HepG2 (cell line): ENCODE data around the gene GPR37. TPM values are rescaled to one million over a fixed set of nuclear protein-coding genes. Genes with fewer than 3 reads are reported as not detected.

Source experiments
- ATAC-seq: fragments of 200-7000 bp; cut with Tn5 transposase; 3 replicates; pipeline ENCODE4 v1.9.1; 2020; ENCODE audit warnings: mild to moderate bottlenecking, moderate library complexity
- BruUV-seq: library from RNA; stranded (reverse); fragments of 400-500 nt; replicated peaks from 2 replicates; lab custom pipeline; 2021; lab: Mats Ljungman, UMichigan
- CTCF ChIA-PET: fragments of 300-600 bp; formaldehyde crosslinking; extraction: SDS; loops from one replicate; lab custom pipeline; 2021; ENCODE audit warnings: low total read pairs, inconsistent platforms, low intra/inter-chr PET ratio; lab: Yijun Ruan, JAX
- POLR2A ChIA-PET: fragments of 350-600 bp; sonication (Branson Sonifier 250); formaldehyde crosslinking; loops from one replicate; lab custom pipeline; 2020; ENCODE audit warnings: antibody characterized with exemption, inconsistent platforms; lab: Yijun Ruan, JAX
- DNase-seq: peaks from one replicate; pipeline ENCODE4 v3.0.0-alpha.2; 2015; ENCODE audit warnings: low spot score
- FAIRE-seq: peaks from 3 replicates; lab custom pipeline; 2011; peaks lifted over from hg19 to GRCh38; lab: Jason Lieb, UNC
- H2AFZ ChIP-seq: one replicate; pipeline ENCODE4 v1.6.1; 2011; ENCODE audit warnings: low read length, inconsistent platforms
- H3K27ac ChIP-seq: fragments of 300-600 bp; 3 replicates; pipeline ENCODE4 v1.8.0; 2011; ENCODE audit warnings: mixed run types, mild to moderate bottlenecking, mixed read lengths, low read length, inconsistent platforms; ENCODE audit not compliant: insufficient read depth; ENCODE audit errors: extremely low read length
- H3K27me3 ChIP-seq, 2 experiments: fragments of 200-600 bp in 1 of 2; 2 replicates in 1 of 2; 3 replicates in 1 of 2; pipeline versions ENCODE4 v1.6.0 to v1.8.0; 2011; ENCODE audit warnings: low read length in 2 of 2, mild to moderate bottlenecking in 2 of 2, moderate library complexity in 2 of 2, inconsistent platforms in 1 of 2; ENCODE audit not compliant: insufficient read depth in 2 of 2, control insufficient read depth in 1 of 2
- H3K36me3 ChIP-seq, 2 experiments: fragments of 200-600 bp in 1 of 2; replicated peaks in 1 of 2; 2 replicates in 1 of 2; 3 replicates in 1 of 2; pipeline versions ENCODE4 v1.5.1 to v1.8.0; 2011; ENCODE audit warnings: low read length in 2 of 2, inconsistent platforms in 1 of 2; ENCODE audit not compliant: insufficient read depth in 2 of 2, control insufficient read depth in 1 of 2
- H3K4me1 ChIP-seq: 2 replicates; pipeline ENCODE4 v1.5.1; 2012; ENCODE audit warnings: low read length, inconsistent platforms; ENCODE audit not compliant: insufficient read depth
- H3K4me2 ChIP-seq: 2 replicates; pipeline ENCODE4 v1.6.0; 2011; ENCODE audit warnings: low read depth, low read length, inconsistent platforms
- H3K4me3 ChIP-seq, 3 experiments: fragments of 200-600 bp in 1 of 3; sonication (generic), shearing (Covaris generic) in 1 of 3; replicated peaks in 1 of 3; 2 replicates each; pipeline ENCODE4 v1.5.1; 2011 to 2016; ENCODE audit warnings: low read length in 3 of 3, inconsistent platforms in 2 of 3, low read depth in 2 of 3, mild to moderate bottlenecking in 2 of 3, control low read depth in 1 of 3, mixed read lengths in 1 of 3; ENCODE audit not compliant: insufficient read depth in 1 of 3
- H3K79me2 ChIP-seq: one replicate; pipeline ENCODE4 v1.6.1; 2011; ENCODE audit warnings: low read length, inconsistent platforms; ENCODE audit not compliant: insufficient read depth
- H3K9ac ChIP-seq: 2 replicates; pipeline ENCODE4 v1.6.0; 2011; ENCODE audit warnings: mild to moderate bottlenecking, low read depth, low read length, inconsistent platforms; ENCODE audit not compliant: insufficient read depth
- H3K9me3 ChIP-seq: 2 replicates; pipeline ENCODE4 v1.5.1; 2012; ENCODE audit warnings: mild to moderate bottlenecking, low read length
- H4K20me1 ChIP-seq: 2 replicates; pipeline ENCODE4 v1.6.0; 2011; ENCODE audit warnings: inconsistent platforms, mild to moderate bottlenecking, low read length, moderate library complexity; ENCODE audit not compliant: insufficient read depth
- ADNP ChIP-seq: sonication (generic); formaldehyde crosslinking; IDR thresholded peaks from 2 replicates; pipeline ENCODE4 v1.4.0; 2020; ENCODE audit warnings: missing genetic modification reagents
- CAMTA2 ChIP-seq: sonication (generic); formaldehyde crosslinking; IDR thresholded peaks from 2 replicates; pipeline ENCODE4 v1.4.0; 2020; ENCODE audit warnings: mild to moderate bottlenecking, missing genetic modification reagents, borderline replicate concordance
- ERF ChIP-seq: IDR thresholded peaks from 2 replicates; pipeline ENCODE4 v1.6.1; 2018; ENCODE audit warnings: missing biosample characterization, missing genetic modification reagents
- HIVEP1 ChIP-seq: sonication (generic); formaldehyde crosslinking; IDR thresholded peaks from 2 replicates; pipeline ENCODE4 v1.4.0; 2020; ENCODE audit warnings: mild to moderate bottlenecking, missing genetic modification reagents
- MAFG ChIP-seq: sonication (generic); formaldehyde crosslinking; IDR thresholded peaks from 2 replicates; pipeline ENCODE4 v1.5.1; 2020; ENCODE audit warnings: mild to moderate bottlenecking, missing genetic modification reagents
- MBNL3 ChIP-seq: fragments of 250-450 bp; sonication (Bioruptor Pico); conservative IDR thresholded peaks from 2 replicates; pipeline ENCODE4 v1.8.0; 2022; ENCODE audit warnings: mild to moderate bottlenecking, inconsistent platforms
- NFE2L1 ChIP-seq: sonication (generic); formaldehyde crosslinking; IDR thresholded peaks from 2 replicates; pipeline ENCODE4 v1.4.0; 2020; ENCODE audit warnings: missing genetic modification reagents, mild to moderate bottlenecking, borderline replicate concordance
- SRF ChIP-seq: IDR thresholded peaks from 2 replicates; pipeline ENCODE4 v1.6.1; 2011; ENCODE audit warnings: mild to moderate bottlenecking, low read depth, low read length, moderate library complexity
- ZFX ChIP-seq: sonication (generic); formaldehyde crosslinking; IDR thresholded peaks from 2 replicates; pipeline ENCODE4 v1.4.0; 2020; ENCODE audit warnings: mild to moderate bottlenecking, low read depth, missing genetic modification reagents, moderate library complexity
- ZNF326 ChIP-seq: sonication (generic); formaldehyde crosslinking; IDR thresholded peaks from 2 replicates; pipeline ENCODE4 v1.4.0; 2020; ENCODE audit warnings: missing genetic modification reagents, borderline replicate concordance
- ZNF619 ChIP-seq: sonication (generic); formaldehyde crosslinking; IDR thresholded peaks from 2 replicates; pipeline ENCODE4 v1.4.0; 2020; ENCODE audit warnings: mild to moderate bottlenecking, missing genetic modification reagents
- ZNF891 ChIP-seq: sonication (generic); formaldehyde crosslinking; IDR thresholded peaks from 2 replicates; pipeline ENCODE4 v1.5.0; 2020; ENCODE audit warnings: mild to moderate bottlenecking, missing genetic modification reagents
- WGBS: methylation state at CpG from one replicate; pipeline ENCODE4 v1.1.6; 2017; ENCODE audit warnings: low lambda C conversion rate; 5-methylcytosine and 5-hydroxymethylcytosine counted together
- in situ Hi-C: cut with HindIII; loops from 2 replicates; pipeline ENCODE4 v1.10.0; 2017; ENCODE audit warnings: low pct_unique_long_range_greater_than_20kb; ENCODE audit not compliant: extremely low pct_ligation_motif_present
- intact Hi-C: fragments of 100-400 bp; cut with micrococcal nuclease; formaldehyde crosslinking; loops from one replicate; pipeline ENCODE4 v1.10.0; 2022; ENCODE audit not compliant: unreplicated experiment
- polyA plus RNA-seq, 8 experiments: library from polyadenylated mRNA; depleted of rRNA in 3 of 8; stranded (reverse) in 7 of 8; unstranded in 1 of 8; fragments of >200 nt; fragmentation: Illumina TruSeq in 4 of 8; extraction: Trizol in 4 of 8; gene quantifications; 2 replicates each; pipeline versions ENCODE4 v1.2.1 to v1.2.3, GENCODE V29; 2011 to 2016; ENCODE audit warnings: low read depth in 4 of 8, missing spikeins in 1 of 8, mixed read lengths in 1 of 8; ENCODE audit not compliant: insufficient read depth in 1 of 8
- total RNA-seq, 5 experiments: library from RNA; depleted of rRNA; stranded (reverse); fragments of >200 nt; fragmentation: Illumina TruSeq; extraction: Trizol; gene quantifications; 2 replicates each; pipeline ENCODE4 v1.2.3, GENCODE V29; 2016; ENCODE audit warnings: low read depth in 1 of 5
- TF ChIP-seq, protein P1 (sequence below): sonication (generic); formaldehyde crosslinking; IDR thresholded peaks from 2 replicates; pipeline ENCODE4 v1.8.1; 2023; ENCODE audit warnings: missing genetic modification reagents, inconsistent platforms, borderline replicate concordance
- TF ChIP-seq, protein P2 (sequence below): sonication (generic); formaldehyde crosslinking; IDR thresholded peaks from 2 replicates; pipeline ENCODE4 v1.9.0; 2021; ENCODE audit warnings: missing genetic modification reagents, borderline replicate concordance
- TF ChIP-seq, protein P3 (sequence below): sonication (generic); formaldehyde crosslinking; IDR thresholded peaks from 2 replicates; pipeline ENCODE4 v1.5.1; 2020; ENCODE audit warnings: missing genetic modification reagents, mild to moderate bottlenecking, borderline replicate concordance
- TF ChIP-seq, protein P4 (sequence below): IDR thresholded peaks from 2 replicates; pipeline ENCODE4 v1.6.1; 2016; ENCODE audit warnings: missing genetic modification reagents, missing compliant biosample characterization
- TF ChIP-seq, protein P5 (sequence below): sonication (generic); formaldehyde crosslinking; IDR thresholded peaks from 2 replicates; pipeline ENCODE4 v1.4.0; 2020; ENCODE audit warnings: missing genetic modification reagents

The GPR37 gene
- total and polyA plus RNA-seq, 2 of the 13 experiments (the other 11 are each of a cell fraction or from before 2014, with no cell fraction given): not detected

DNA sequence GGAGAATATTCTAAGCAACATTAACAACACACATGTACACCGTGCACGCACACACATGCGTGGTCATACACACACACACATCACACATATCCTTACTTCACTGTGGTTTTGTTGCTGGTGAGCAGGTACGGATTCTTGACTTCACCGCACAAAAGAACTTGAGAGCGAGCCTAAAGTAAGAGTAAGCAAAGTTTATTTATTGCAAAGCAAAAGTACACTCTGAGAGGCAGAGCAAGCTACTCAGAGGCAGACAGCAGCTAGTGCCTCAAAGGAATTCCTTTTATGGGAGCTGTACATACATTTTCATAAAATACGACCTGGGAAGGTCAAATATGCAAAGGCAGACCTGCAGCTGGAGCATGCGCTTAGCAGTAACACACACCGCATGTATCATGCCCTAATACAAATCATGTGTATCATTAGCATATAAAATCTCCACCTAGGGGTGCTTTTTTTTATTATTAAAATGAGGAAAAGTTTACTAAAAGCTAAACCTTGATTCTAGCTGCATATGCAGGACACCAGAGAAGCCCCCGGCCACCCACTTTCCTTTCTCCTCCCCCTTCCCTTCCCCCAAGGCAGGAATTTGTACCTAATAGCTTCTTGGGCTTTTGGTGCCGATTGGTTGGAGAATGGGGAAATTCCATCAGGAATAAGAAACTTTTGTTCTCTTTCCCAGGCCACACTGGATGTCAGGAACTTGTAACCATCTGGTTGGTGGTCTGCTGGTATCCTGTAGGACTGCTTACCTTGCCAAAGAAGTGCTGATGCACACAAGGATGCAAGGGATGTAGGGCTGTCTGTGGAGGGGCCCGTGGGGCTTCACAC lies 16.5 kb upstream of the GPR37 start:
- Histone ChIP-seq H2AFZ (no peak overlapping the region), H3K4me2 (no peak overlapping the region), H3K9ac (no peak overlapping the region), H3K79me2 (no peaks in the 10 kb centered on the region), H3K9me3 (no peaks in the 10 kb centered on the region), H3K4me1 (peaks cover 18% of the 10 kb centered on the region), H4K20me1 (no peaks in the 10 kb centered on the region), H3K36me3 (no peaks in the 10 kb centered on the region), H3K4me3 (no peak overlapping the region), H3K27ac (no peak overlapping the region), H3K27me3 (no peaks in the 10 kb centered on the region)
- intact Hi-C loops: loop anchor here (10.0 kb wide), 1 partner anchor 297 kb away; no protein-coding TSS in a partner anchor
- ATAC-seq: no peak; the same call in 2 of the 3 replicates
- DNase-seq: no peak
- no TSS peak for BruUV-seq
- ChIA-PET POLR2A (no interaction called here), CTCF (no interaction called here)
- no peak for FAIRE-seq
- 60% methylated on average over 11 of the region's 12 CpGs for WGBS
- in situ Hi-C loops: loop anchor here (5.0 kb wide), 1 partner anchor 630 kb away; no protein-coding TSS in a partner anchor
- TF ChIP-seq ADNP (no peak), MBNL3 (no peak), NFE2L1 (CRISPR knock-in tag) (no peak), SRF (no peak), MAFG (no peak), ZNF619 (CRISPR knock-in tag) (no peak), ERF (CRISPR knock-in tag) (no peak), ZNF891 (CRISPR knock-in tag) (no peak), ZNF326 (no peak), HIVEP1 (CRISPR knock-in tag) (no peak), CAMTA2 (CRISPR knock-in tag) (no peak), ZFX (no peak)
- TF ChIP-seq, protein P1, sequence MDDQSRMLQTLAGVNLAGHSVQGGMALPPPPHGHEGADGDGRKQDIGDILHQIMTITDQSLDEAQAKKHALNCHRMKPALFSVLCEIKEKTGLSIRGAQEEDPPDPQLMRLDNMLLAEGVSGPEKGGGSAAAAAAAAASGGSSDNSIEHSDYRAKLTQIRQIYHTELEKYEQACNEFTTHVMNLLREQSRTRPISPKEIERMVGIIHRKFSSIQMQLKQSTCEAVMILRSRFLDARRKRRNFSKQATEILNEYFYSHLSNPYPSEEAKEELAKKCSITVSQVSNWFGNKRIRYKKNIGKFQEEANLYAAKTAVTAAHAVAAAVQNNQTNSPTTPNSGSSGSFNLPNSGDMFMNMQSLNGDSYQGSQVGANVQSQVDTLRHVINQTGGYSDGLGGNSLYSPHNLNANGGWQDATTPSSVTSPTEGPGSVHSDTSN (CRISPR knock-in tag): no peak
- TF ChIP-seq, protein P2, sequence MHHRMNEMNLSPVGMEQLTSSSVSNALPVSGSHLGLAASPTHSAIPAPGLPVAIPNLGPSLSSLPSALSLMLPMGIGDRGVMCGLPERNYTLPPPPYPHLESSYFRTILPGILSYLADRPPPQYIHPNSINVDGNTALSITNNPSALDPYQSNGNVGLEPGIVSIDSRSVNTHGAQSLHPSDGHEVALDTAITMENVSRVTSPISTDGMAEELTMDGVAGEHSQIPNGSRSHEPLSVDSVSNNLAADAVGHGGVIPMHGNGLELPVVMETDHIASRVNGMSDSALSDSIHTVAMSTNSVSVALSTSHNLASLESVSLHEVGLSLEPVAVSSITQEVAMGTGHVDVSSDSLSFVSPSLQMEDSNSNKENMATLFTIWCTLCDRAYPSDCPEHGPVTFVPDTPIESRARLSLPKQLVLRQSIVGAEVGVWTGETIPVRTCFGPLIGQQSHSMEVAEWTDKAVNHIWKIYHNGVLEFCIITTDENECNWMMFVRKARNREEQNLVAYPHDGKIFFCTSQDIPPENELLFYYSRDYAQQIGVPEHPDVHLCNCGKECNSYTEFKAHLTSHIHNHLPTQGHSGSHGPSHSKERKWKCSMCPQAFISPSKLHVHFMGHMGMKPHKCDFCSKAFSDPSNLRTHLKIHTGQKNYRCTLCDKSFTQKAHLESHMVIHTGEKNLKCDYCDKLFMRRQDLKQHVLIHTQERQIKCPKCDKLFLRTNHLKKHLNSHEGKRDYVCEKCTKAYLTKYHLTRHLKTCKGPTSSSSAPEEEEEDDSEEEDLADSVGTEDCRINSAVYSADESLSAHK (CRISPR knock-in tag): no peak
- TF ChIP-seq, protein P3, sequence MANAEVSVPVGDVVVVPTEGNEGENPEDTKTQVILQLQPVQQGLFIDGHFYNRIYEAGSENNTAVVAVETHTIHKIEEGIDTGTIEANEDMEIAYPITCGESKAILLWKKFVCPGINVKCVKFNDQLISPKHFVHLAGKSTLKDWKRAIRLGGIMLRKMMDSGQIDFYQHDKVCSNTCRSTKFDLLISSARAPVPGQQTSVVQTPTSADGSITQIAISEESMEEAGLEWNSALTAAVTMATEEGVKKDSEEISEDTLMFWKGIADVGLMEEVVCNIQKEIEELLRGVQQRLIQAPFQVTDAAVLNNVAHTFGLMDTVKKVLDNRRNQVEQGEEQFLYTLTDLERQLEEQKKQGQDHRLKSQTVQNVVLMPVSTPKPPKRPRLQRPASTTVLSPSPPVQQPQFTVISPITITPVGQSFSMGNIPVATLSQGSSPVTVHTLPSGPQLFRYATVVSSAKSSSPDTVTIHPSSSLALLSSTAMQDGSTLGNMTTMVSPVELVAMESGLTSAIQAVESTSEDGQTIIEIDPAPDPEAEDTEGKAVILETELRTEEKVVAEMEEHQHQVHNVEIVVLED: no peak
- TF ChIP-seq, protein P4, sequence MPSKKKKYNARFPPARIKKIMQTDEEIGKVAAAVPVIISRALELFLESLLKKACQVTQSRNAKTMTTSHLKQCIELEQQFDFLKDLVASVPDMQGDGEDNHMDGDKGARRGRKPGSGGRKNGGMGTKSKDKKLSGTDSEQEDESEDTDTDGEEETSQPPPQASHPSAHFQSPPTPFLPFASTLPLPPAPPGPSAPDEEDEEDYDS (CRISPR knock-in tag): no peak
- TF ChIP-seq, protein P5, sequence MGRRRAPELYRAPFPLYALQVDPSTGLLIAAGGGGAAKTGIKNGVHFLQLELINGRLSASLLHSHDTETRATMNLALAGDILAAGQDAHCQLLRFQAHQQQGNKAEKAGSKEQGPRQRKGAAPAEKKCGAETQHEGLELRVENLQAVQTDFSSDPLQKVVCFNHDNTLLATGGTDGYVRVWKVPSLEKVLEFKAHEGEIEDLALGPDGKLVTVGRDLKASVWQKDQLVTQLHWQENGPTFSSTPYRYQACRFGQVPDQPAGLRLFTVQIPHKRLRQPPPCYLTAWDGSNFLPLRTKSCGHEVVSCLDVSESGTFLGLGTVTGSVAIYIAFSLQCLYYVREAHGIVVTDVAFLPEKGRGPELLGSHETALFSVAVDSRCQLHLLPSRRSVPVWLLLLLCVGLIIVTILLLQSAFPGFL (CRISPR knock-in tag): no peak
